ENCODE results near the gene MGAT4B. TPM values are rescaled to one million over a fixed set of nuclear protein-coding genes. Genes with fewer than 3 reads are reported as not detected.
A peak's percentile ranks its signal among the peaks of the same experiment; 100 is the strongest.

MGAT4B gene
- total and polyA plus RNA-seq, 2 of the 4 experiments (the other 2 are of a cell fraction): 73.7 to 155 TPM

DNA sequence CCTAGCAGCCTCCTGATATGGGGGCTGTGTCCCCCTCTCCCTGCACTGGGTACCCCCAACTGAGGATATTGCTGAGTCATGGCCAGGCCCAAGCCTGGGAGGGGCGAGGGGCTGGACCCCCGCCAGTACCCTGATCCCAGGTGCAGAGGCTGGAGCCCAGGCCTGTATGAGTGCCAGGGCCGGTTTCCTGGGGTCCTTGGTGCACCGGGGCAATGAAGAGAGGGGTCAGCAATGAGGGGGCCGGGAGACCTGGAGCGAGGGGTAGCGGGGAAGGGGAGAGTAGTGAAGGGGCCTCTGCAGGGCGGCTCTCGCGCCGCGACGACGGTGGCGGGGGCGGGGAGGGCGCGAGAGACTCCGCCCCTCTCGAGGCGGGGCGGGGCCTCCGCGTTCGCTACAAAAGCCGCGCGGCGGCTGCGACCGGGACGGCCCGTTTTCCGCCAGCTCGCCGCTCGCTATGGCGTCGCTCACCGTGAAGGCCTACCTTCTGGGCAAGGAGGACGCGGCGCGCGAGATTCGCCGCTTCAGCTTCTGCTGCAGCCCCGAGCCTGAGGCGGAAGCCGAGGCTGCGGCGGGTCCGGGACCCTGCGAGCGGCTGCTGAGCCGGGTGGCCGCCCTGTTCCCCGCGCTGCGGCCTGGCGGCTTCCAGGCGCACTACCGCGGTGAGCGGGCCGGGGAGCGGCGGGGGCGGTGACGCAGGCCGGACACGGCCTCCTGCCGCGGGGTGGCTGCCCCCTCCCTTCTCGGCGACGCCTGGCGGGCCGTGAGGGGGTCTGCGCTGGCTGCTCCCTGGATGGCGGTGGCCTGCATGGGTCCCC, 14.0 kb upstream of the MGAT4B start, which contains the start of gene SQSTM1:
SQSTM1 (plus strand) TSS at position 423 of the 815 bp plus-strand sequence; CDS start at position 455, 32 bp downstream.
- H4K91ac ChIP-seq (ENCODE audit: insufficient read depth, low read depth, low read length): peak within 1 kb of the TSS; percentile 93
- peaks cover 39% of the 10 kb centered on the region for H3K4me1 ChIP-seq (ENCODE audit: control insufficient read depth, insufficient read depth, low read length)
- DNase-seq: peak; percentile 74
- peak within 1 kb of the TSS; percentile 98 for H3K4ac ChIP-seq (ENCODE audit: low read depth, low read length)
- peak within 1 kb of the TSS; percentile 99 for H2AK9ac ChIP-seq (replicated peaks; ENCODE audit: low read depth, low read length, poor library complexity)
- peak within 1 kb of the TSS; percentile 92 for H3K23ac ChIP-seq (ENCODE audit: low read depth, low read length)
- H3K27ac ChIP-seq (ENCODE audit: insufficient read depth, low read length): peak within 1 kb of the TSS; percentile 99
- H2AK5ac ChIP-seq (ENCODE audit: low read depth, low read length): peak within 1 kb of the TSS; percentile 98
- H3K79me1 ChIP-seq (ENCODE audit: low read depth in 1 of 2, low read length in 2 of 2): peaks cover 17 to 60% of the 10 kb centered on the region in 2 experiments
- peak within 1 kb of the TSS; percentile 86 for H3K18ac ChIP-seq (ENCODE audit: low read depth, low read length)
- H3K4me2 ChIP-seq (ENCODE audit: low read depth, low read length): peak within 1 kb of the TSS; percentile 89
- H3K27me3 ChIP-seq (ENCODE audit: control insufficient read depth, insufficient read depth, low read length): no peaks in the 10 kb centered on the region
- peak within 1 kb of the TSS; percentile 89 for H2AFZ ChIP-seq (replicated peaks; ENCODE audit: low read length, poor library complexity)
- H4K8ac ChIP-seq (ENCODE audit: low read depth in 2 of 2, low read length in 2 of 2): peak within 1 kb of the TSS; percentile 82 to 89
- peak within 1 kb of the TSS; percentile 87 for H3K4me3 ChIP-seq (ENCODE audit: insufficient read depth, low read depth, low read length)
- H3K9ac ChIP-seq (ENCODE audit: low read depth, low read length): peak within 1 kb of the TSS; percentile 79
- peak within 1 kb of the TSS; percentile 27; the same call in 2 of the 3 replicates for H2BK15ac ChIP-seq (ENCODE audit: low read depth, low read length)
- H3K14ac ChIP-seq (replicated peaks; ENCODE audit: low read depth, low read length): peak within 1 kb of the TSS; percentile 94
- peak within 1 kb of the TSS; percentile 80 for H3K56ac ChIP-seq (ENCODE audit: extremely low read depth, insufficient read depth, low read length)
- H4K5ac ChIP-seq (ENCODE audit: low read depth, low read length): peak within 1 kb of the TSS; percentile 84
- peaks cover 35% of the 10 kb centered on the region for H3K36me3 ChIP-seq (ENCODE audit: control insufficient read depth, insufficient read depth, low read length)
- dilution Hi-C loops (cut with HindIII; ENCODE audit: low sequenced_read_pairs, unreplicated experiment) (no loop called here), intact Hi-C loops (cut with micrococcal nuclease) (loop anchor here (5.0 kb wide), 1 partner anchor 198 kb away; the partner anchor contains the start of gene HNRNPH1), in situ Hi-C loops (cut with MboI; ENCODE audit: low sequenced_read_pairs) (no loop called here)
- WGBS, 2 experiments (ENCODE audit: extremely low coverage in 2 of 2, insufficient read length in 1 of 2): 1% methylated on average over 14 of the region's 81 CpGs; no CpG with 5 or more reads in 1 of the 2 experiments
- BruUV-seq (replicated peaks): no TSS peak
- peaks cover 50% of the 10 kb centered on the region for H4K20me1 ChIP-seq (ENCODE audit: insufficient read depth, low read length)
- H2BK120ac ChIP-seq (ENCODE audit: low read depth, low read length): peak within 1 kb of the TSS; percentile 98
- peak within 1 kb of the TSS; percentile 94 for H2BK20ac ChIP-seq (ENCODE audit: low read depth, low read length)
- H3K9me1 ChIP-seq (ENCODE audit: insufficient read depth, low read length): peaks cover 35% of the 10 kb centered on the region
- H3K9me3 ChIP-seq (ENCODE audit: control insufficient read depth, insufficient read depth, low read length): no peaks in the 10 kb centered on the region
- ChIA-PET CTCF (no interaction called here), POLR2A (ENCODE audit: unreplicated experiment) (interaction anchor here (0.6 to 1.0 kb wide), 2 partner anchors 65 to 79 kb away, joined by 4 read pairs; no protein-coding TSS in a partner anchor)
- ATAC-seq (ENCODE audit: low read depth): peak; percentile 72
- peak within 1 kb of the TSS; percentile 94 for H2BK5ac ChIP-seq (ENCODE audit: low read depth, low read length, poor library complexity, severe bottlenecking)
- TF ChIP-seq RAD21 (IDR thresholded peaks at IDR 0.05; ENCODE audit: low read length): no peak
- TF ChIP-seq, protein P1, sequence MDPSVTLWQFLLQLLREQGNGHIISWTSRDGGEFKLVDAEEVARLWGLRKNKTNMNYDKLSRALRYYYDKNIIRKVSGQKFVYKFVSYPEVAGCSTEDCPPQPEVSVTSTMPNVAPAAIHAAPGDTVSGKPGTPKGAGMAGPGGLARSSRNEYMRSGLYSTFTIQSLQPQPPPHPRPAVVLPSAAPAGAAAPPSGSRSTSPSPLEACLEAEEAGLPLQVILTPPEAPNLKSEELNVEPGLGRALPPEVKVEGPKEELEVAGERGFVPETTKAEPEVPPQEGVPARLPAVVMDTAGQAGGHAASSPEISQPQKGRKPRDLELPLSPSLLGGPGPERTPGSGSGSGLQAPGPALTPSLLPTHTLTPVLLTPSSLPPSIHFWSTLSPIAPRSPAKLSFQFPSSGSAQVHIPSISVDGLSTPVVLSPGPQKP (IDR thresholded peaks at IDR 0.05; ENCODE audit: borderline replicate concordance, low read depth, low read length): no peak
- no peak for TF ChIP-seq USF2 (IDR thresholded peaks at IDR 0.05; ENCODE audit: low read depth, low read length)
- TF ChIP-seq CEBPB (IDR thresholded peaks at IDR 0.05; ENCODE audit: low read depth, low read length): no peak
- no peak for TF ChIP-seq BHLHE40 (IDR thresholded peaks at IDR 0.05; ENCODE audit: low read depth, low read length)
- no peak for TF ChIP-seq RCOR1 (IDR thresholded peaks at IDR 0.05; ENCODE audit: insufficient replicate concordance, low read length)
- TF ChIP-seq NFE2L2 (IDR thresholded peaks at IDR 0.05; ENCODE audit: low read depth, low read length): peak; percentile 97
- peak; percentile 20; the same call in 1 of the 2 replicates for TF ChIP-seq CHD1 (IDR thresholded peaks at IDR 0.05; ENCODE audit: low read depth, low read length)
- TF ChIP-seq MXI1 (IDR thresholded peaks at IDR 0.05; ENCODE audit: borderline replicate concordance, low read depth, low read length): no peak
- TF ChIP-seq SMC3 (IDR thresholded peaks at IDR 0.05; ENCODE audit: low read depth, low read length): no peak
- peak; percentile 74 for TF ChIP-seq MAFK (IDR thresholded peaks at IDR 0.05; ENCODE audit: low read depth, low read length)
- no peak for TF ChIP-seq RFX5 (IDR thresholded peaks at IDR 0.05; ENCODE audit: low read depth, low read length)
- TF ChIP-seq, protein P2, sequence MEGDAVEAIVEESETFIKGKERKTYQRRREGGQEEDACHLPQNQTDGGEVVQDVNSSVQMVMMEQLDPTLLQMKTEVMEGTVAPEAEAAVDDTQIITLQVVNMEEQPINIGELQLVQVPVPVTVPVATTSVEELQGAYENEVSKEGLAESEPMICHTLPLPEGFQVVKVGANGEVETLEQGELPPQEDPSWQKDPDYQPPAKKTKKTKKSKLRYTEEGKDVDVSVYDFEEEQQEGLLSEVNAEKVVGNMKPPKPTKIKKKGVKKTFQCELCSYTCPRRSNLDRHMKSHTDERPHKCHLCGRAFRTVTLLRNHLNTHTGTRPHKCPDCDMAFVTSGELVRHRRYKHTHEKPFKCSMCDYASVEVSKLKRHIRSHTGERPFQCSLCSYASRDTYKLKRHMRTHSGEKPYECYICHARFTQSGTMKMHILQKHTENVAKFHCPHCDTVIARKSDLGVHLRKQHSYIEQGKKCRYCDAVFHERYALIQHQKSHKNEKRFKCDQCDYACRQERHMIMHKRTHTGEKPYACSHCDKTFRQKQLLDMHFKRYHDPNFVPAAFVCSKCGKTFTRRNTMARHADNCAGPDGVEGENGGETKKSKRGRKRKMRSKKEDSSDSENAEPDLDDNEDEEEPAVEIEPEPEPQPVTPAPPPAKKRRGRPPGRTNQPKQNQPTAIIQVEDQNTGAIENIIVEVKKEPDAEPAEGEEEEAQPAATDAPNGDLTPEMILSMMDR (conservative IDR thresholded peaks at IDR 0.05; ENCODE audit: low read depth, low read length): no peak

Data from IMR-90 (cell line).